ENCODE results near the gene ATP5ME. TPM values are rescaled to one million over a fixed set of nuclear protein-coding genes. Genes with fewer than 3 reads are reported as not detected.

ATP5ME gene
- total RNA-seq, 2 donors from 2014 or later = 98.4 to 120 TPM

GRCh38 chr4:665751-666435 lies 8.2 kb downstream of the ATP5ME start:
- DNase-seq (no peak), ATAC-seq (no peak)
- no peaks in the 10 kb centered on the region for H3K9me3 ChIP-seq (ENCODE audit: control insufficient read depth, low read length, poor library complexity, severe bottlenecking)
- no peak overlapping the region for H3K4me3 Mint-ChIP-seq
- peaks cover 7% of the 10 kb centered on the region for H3K4me1 Mint-ChIP-seq
- no peaks in the 10 kb centered on the region for H3K27me3 Mint-ChIP-seq
- H3K27ac Mint-ChIP-seq = no peak overlapping the region
- peaks cover 2% of the 10 kb centered on the region for H3K36me3 Mint-ChIP-seq (ENCODE audit: low read depth)

- ATAC-seq = no peak
- Mint-ChIP-seq H3K27ac (no peak overlapping the region), H3K36me3 (ENCODE audit: low read depth) (peaks cover 3% of the 10 kb centered on the region), H3K4me1 (peaks cover 7% of the 10 kb centered on the region), H3K4me3 (no peak overlapping the region), H3K27me3 (no peaks in the 10 kb centered on the region)
- H3K9me3 ChIP-seq (ENCODE audit: control insufficient read depth, low read length, poor library complexity, severe bottlenecking) = no peaks in the 10 kb centered on the region
- DNase-seq = no peak
Observed at GRCh38 chr4:665381-665750, 8.7 kb downstream of the ATP5ME start.

GRCh38 chr4:664713-665231 lies 9.3 kb downstream of the ATP5ME start:
- Mint-ChIP-seq H3K4me3 (peak overlapping the region; percentile 89), H3K36me3 (ENCODE audit: low read depth) (peaks cover 3% of the 10 kb centered on the region), H3K27ac (peak overlapping the region; percentile 89), H3K4me1 (peaks cover 7% of the 10 kb centered on the region), H3K27me3 (no peaks in the 10 kb centered on the region)
- H3K9me3 ChIP-seq (ENCODE audit: control insufficient read depth, low read length, poor library complexity, severe bottlenecking) = no peaks in the 10 kb centered on the region
- ATAC-seq = no peak
- no peak for DNase-seq

- Mint-ChIP-seq H3K27me3 (no peaks in the 10 kb centered on the region), H3K4me3 (peak overlapping the region; percentile 89), H3K36me3 (ENCODE audit: low read depth) (peaks cover 3% of the 10 kb centered on the region)
Observed at GRCh38 chr4:663438-664428, 10.3 kb downstream of the ATP5ME start.

DNA sequence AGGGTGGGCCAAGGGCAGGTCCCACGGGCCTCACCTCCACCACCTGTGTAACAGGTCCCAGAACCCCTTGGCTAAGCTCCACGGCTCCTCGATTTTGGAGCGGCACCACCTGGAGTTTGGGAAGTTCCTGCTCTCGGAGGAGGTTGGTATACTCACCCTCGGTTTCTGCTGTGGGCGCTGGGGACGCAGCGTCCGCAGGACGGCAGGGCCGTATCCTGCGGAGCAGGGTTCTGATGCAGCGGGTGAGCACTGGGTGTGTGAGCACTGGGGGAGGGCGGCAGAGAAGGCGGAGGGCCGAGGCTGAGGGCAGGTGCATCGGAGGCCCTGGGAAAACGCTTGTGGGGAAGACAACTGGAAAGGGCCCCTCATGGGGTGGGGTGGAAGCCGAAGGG lies 11.0 kb downstream of the ATP5ME start:
- H3K4me3 Mint-ChIP-seq = peak overlapping the region; percentile 89
- H3K9me3 ChIP-seq (ENCODE audit: control insufficient read depth, low read length, poor library complexity, severe bottlenecking) = no peaks in the 10 kb centered on the region
- peak overlapping the region; percentile 89 for H3K27ac Mint-ChIP-seq
- no peaks in the 10 kb centered on the region for H3K27me3 Mint-ChIP-seq
- peaks cover 7% of the 10 kb centered on the region for H3K4me1 Mint-ChIP-seq
- no peak for DNase-seq
- ATAC-seq = no peak
- H3K36me3 Mint-ChIP-seq (ENCODE audit: low read depth) = peaks cover 3% of the 10 kb centered on the region

More at GRCh38 chr4:663438-664428, 10.3 kb downstream of the ATP5ME start:
- peaks cover 7% of the 10 kb centered on the region for H3K4me1 Mint-ChIP-seq
- peak overlapping the region; percentile 89 for H3K27ac Mint-ChIP-seq
- ATAC-seq (peak; percentile 84), DNase-seq (peak; percentile 56 to 65 (median 63))
- no peaks in the 10 kb centered on the region for H3K9me3 ChIP-seq (ENCODE audit: control insufficient read depth, low read length, poor library complexity, severe bottlenecking)

DNA sequence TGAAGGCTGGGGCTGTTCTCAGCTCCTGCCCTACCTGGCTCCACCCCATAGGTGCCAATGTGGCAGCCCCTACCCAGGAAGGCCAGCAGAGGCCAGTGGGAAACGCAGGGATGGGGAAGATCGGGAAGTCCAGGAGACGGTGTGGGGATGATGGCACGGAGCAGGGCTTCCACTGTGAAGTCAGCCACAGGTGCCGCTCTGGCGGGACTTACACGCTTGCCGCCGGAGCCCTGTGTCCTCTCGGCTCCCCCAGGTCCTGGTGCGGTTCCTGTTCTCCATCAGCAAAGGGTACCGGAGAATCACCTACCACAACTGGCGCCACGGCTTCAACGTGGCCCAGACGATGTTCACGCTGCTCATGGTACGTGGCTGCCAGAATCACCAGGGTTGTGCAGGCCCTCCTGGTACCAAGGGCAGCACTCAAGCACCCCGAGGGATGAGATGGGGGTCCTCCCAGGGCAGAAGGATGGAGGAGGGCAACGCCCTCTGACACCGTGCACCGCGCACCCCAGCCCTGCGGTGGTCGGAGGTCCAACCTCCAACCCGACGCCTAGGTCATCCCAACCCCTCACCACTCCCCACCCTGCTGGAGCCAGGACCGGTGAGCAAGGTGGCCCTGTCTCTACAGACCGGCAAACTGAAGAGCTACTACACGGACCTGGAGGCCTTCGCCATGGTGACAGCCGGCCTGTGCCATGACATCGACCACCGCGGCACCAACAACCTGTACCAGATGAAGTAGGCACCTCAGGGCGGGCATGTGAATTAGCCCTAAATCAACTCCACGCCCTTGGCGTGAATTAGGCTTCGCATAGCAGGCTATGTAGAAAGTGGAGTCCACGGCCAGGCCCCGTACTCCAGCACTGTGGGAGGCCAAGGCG lies 12.0 kb downstream of the ATP5ME start:
- Mint-ChIP-seq H3K36me3 (ENCODE audit: low read depth) (peaks cover 3% of the 10 kb centered on the region), H3K4me3 (peak overlapping the region; percentile 89), H3K27me3 (no peaks in the 10 kb centered on the region), H3K27ac (peak overlapping the region; percentile 89), H3K4me1 (peaks cover 7% of the 10 kb centered on the region)
- ATAC-seq (no peak), DNase-seq (no peak)
- H3K9me3 ChIP-seq (ENCODE audit: control insufficient read depth, low read length, poor library complexity, severe bottlenecking) = no peaks in the 10 kb centered on the region

DNA sequence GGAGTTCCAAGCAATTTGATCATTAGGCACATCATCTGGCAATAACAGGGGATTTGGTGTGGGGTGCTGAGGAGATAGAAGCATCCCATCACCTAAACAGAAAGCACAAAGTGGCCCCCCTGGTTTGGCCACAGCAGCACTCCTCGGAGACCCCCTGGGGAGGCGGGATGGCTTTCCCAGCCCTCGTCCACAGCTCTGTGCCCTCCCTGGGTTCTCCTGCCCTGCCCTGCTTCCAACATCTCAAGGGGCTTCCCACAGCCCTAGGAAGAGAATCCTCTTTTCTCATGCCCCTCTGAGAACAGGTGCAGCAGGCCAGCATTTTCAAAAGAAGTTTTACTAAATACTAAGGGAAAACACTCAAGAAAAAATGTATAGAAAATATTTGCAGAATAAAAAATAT lies 12.8 kb downstream of the ATP5ME start:
- DNase-seq (no peak), ATAC-seq (no peak)
- no peaks in the 10 kb centered on the region for H3K9me3 ChIP-seq (ENCODE audit: control insufficient read depth, low read length, poor library complexity, severe bottlenecking)
- Mint-ChIP-seq H3K27ac (peak overlapping the region; percentile 89), H3K36me3 (ENCODE audit: low read depth) (peaks cover 3% of the 10 kb centered on the region), H3K4me1 (peaks cover 7% of the 10 kb centered on the region), H3K4me3 (no peak overlapping the region), H3K27me3 (no peaks in the 10 kb centered on the region)

DNA sequence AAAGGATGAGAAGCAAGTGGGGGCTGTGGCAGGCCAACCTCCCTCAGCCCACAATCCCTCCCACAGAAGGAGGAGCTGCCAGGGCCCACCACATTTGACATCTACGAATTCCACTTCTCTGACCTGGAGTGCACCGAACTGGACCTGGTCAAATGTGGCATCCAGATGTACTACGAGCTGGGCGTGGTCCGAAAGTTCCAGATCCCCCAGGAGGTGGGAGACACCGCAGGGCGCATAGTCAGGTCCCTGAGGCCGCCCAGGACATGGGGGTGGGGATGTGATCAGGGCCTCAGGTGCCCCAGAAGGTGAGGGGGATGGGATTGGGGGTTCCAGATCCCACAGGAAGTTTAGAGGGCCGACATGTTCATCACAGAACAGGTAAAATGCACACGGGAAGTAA lies 13.7 kb downstream of the ATP5ME start:
- Mint-ChIP-seq H3K4me3 (no peak overlapping the region), H3K4me1 (peaks cover 5% of the 10 kb centered on the region), H3K27me3 (no peaks in the 10 kb centered on the region), H3K36me3 (ENCODE audit: low read depth) (peaks cover 3% of the 10 kb centered on the region), H3K27ac (no peak overlapping the region)
- ATAC-seq (no peak), DNase-seq (no peak)
- no peaks in the 10 kb centered on the region for H3K9me3 ChIP-seq (ENCODE audit: control insufficient read depth, low read length, poor library complexity, severe bottlenecking)

- DNase-seq (no peak), ATAC-seq (no peak)
- Mint-ChIP-seq H3K27me3 (no peaks in the 10 kb centered on the region), H3K27ac (no peak overlapping the region), H3K4me3 (no peak overlapping the region), H3K4me1 (peaks cover 4% of the 10 kb centered on the region), H3K36me3 (ENCODE audit: low read depth) (peaks cover 3% of the 10 kb centered on the region)
- H3K9me3 ChIP-seq (ENCODE audit: control insufficient read depth, low read length, poor library complexity, severe bottlenecking) = no peaks in the 10 kb centered on the region
Observed at GRCh38 chr4:659851-660250, 14.2 kb downstream of the ATP5ME start.

DNA sequence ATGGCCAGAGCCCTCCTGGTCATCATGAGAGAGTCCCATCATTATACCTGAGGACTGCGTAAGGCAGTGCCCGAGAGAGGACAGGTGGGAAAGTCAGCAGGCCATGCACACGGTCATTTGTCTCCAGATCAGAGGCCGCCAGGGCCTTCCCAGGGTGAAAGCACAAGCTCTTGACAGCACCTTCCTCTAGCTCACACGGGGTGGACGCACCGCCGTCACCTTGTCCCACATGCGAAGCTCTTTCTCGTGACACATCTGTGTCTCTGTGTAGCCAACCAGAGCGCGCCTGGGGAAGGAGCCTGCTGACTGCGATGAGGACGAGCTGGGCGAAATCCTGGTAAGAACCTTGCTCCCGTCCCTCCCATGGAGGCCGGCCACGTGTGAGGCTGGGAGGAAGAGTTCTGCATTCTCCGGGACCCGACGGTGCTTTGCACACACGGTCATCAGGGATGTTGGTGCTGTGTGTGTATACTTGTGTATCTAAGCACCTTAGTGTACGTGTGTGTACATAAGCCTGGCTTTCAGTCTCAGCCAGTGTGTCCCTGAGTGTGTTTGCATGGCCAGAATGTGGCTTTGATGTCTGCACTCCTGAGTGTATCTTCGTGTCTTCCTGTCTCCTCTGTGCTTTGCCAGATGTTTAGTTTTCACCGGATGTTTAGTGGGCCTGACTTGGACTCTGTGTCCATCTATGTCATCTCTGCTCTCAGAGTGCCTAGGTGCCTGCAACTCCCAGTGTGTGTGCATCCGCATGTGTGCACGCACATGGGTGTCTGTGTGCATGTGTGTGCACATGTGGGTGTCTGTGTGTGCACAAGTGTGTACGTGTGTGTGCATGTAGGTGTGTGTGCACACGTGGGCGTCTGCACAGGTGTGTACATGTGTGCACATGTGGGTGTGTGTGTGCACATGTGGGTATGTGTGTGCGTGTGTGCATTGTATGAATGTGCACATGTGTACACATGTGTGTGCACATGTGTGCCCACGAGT lies 15.1 kb downstream of the ATP5ME start:
- peaks cover 2% of the 10 kb centered on the region for H3K4me1 Mint-ChIP-seq
- DNase-seq (no peak), ATAC-seq (no peak)
- no peaks in the 10 kb centered on the region for H3K9me3 ChIP-seq (ENCODE audit: control insufficient read depth, low read length, poor library complexity, severe bottlenecking)
- no peak overlapping the region for H3K4me3 Mint-ChIP-seq
- no peak overlapping the region for H3K27ac Mint-ChIP-seq
- no peaks in the 10 kb centered on the region for H3K27me3 Mint-ChIP-seq
- peaks cover 3% of the 10 kb centered on the region for H3K36me3 Mint-ChIP-seq (ENCODE audit: low read depth)

DNA sequence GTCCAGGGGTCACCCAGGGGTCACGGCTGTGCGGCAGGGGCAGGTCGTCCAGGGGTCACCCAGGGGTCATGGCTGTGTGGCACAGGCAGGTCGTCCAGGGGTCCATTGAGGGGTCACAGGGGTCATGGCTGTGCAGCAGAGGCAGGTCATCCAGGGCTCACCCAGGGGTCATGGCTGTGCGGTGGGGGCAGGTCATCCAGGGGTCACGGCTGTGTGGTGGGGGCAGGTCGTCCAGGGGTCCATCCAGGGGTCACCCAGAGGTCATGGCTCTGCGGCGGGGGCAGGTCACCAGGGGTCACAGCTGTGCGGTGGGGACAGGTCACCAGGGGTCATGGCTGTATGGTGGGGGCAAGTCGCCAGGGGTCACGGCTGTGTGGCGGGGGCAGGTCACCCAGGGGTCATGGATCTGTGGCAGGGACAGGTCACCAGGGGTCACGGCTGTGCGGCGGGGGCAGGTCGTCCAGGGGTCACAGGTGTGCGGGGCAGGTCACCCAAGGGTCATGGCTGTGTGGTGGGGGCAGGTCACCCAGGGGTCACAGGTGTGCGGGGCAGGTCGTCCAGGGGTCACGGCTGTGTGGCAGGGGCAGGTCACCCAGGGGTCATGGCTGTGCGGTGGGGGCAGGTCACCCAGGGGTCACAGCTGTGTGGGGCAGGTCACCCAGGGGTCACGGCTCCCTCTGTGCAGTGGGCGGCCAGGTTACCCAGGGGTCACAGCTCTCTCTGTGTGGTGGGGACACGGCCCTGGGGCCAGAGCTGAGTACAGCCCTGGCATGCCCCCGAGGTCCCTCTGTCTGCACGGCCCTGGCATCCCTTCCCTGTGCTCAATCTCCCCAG lies 16.0 kb downstream of the ATP5ME start:
- DNase-seq (no peak), ATAC-seq (no peak)
- H3K27ac Mint-ChIP-seq = no peak overlapping the region
- H3K36me3 Mint-ChIP-seq (ENCODE audit: low read depth) = peaks cover 3% of the 10 kb centered on the region
- H3K4me1 Mint-ChIP-seq = peaks cover under 1% of the 10 kb centered on the region
- H3K4me3 Mint-ChIP-seq = no peak overlapping the region
- H3K27me3 Mint-ChIP-seq = no peaks in the 10 kb centered on the region
- H3K9me3 ChIP-seq (ENCODE audit: control insufficient read depth, low read length, poor library complexity, severe bottlenecking) = no peaks in the 10 kb centered on the region

All from T-helper 17 cell (primary cell).